ENCODE data around the gene CNGA3. TPM values are rescaled to one million over a fixed set of nuclear protein-coding genes. Genes with fewer than 3 reads are reported as not detected.

The CNGA3 gene
- total RNA-seq, 4 donors from 2014 or later: 0.09 TPM; not detected in 3

DNA sequence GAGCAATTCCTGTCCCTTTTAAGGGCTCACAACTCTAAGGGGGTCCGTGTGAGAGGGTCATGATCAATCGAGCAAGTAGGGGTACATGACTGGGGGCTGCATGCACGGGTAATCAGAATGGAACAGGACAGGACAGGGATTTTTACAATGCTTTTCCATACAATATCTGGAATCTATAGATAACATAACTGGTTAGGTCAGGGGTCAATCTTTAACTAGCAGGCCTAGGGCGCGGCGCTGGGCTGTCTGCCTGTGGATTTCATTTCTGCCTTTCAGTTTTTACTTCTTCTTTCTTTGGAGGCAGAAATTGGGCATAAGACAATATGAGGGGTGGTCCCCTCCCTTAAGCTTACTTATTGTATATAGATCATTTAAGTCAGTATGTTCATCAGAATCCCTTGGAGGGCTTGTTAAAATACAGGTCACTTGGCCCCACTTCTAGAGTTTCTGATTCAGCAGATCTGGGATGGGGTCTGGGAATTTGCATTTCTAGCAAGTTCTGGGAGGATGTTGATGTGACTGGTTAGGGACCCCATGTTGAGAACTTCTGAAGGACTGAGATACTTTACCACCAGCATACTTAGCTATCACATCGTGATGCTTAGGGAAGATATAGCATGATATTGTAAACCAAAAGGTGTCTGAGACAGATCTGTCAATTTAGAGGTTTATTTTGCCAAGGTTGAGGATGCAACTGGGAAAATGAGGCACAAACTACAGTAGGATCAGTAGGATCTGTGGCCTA, 95.6 kb downstream of the CNGA3 start:
- TF ChIP-seq, protein P1, sequence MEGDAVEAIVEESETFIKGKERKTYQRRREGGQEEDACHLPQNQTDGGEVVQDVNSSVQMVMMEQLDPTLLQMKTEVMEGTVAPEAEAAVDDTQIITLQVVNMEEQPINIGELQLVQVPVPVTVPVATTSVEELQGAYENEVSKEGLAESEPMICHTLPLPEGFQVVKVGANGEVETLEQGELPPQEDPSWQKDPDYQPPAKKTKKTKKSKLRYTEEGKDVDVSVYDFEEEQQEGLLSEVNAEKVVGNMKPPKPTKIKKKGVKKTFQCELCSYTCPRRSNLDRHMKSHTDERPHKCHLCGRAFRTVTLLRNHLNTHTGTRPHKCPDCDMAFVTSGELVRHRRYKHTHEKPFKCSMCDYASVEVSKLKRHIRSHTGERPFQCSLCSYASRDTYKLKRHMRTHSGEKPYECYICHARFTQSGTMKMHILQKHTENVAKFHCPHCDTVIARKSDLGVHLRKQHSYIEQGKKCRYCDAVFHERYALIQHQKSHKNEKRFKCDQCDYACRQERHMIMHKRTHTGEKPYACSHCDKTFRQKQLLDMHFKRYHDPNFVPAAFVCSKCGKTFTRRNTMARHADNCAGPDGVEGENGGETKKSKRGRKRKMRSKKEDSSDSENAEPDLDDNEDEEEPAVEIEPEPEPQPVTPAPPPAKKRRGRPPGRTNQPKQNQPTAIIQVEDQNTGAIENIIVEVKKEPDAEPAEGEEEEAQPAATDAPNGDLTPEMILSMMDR (IDR thresholded peaks at IDR 0.05 in 4 of 5, conservative IDR thresholded peaks at IDR 0.05 in 1 of 5): no peak
- TF ChIP-seq POLR2A (IDR thresholded peaks at IDR 0.05): no peak
- no peaks in the 10 kb centered on the region for H3K9me3 ChIP-seq
- no peak overlapping the region for H3K4me3 ChIP-seq
- no peaks in the 10 kb centered on the region for H3K27me3 ChIP-seq
- H3K4me1 ChIP-seq: peaks cover 8 to 10% of the 10 kb centered on the region in 2 donors
- intact Hi-C loops (cut with DNase I; ENCODE audit: low total_unique reads) (no loop called here), in situ Hi-C loops (cut with MboI; ENCODE audit: low sequenced_read_pairs in 4 of 4) (no loop called here)
- no peaks in the 10 kb centered on the region for H3K36me3 ChIP-seq
- ATAC-seq: no peak
- no peak overlapping the region for H3K27ac ChIP-seq
- no peak for DNase-seq

DNA sequence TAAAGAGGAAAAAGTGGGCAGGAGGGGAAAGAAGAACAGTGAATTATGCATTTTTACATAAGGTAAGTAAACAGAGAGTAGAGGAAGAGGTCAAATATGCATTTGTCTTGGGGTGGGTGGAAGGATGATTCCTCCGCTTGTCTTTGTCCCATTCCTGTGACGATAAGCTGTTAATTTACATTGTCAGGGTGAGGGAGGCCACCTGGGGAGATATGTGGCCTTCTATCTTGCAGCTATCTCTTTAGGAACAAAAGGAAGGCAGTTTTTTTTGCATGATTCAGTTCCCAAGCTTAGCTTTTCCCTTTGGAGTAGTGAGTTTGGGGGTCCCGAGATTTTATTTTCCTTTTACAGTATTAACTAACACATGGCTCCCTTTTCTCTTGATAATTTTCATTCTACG, 96.2 kb downstream of the CNGA3 start:
- DNase-seq (no peak), ATAC-seq (no peak)
- H3K27me3 ChIP-seq: no peaks in the 10 kb centered on the region
- H3K36me3 ChIP-seq: no peaks in the 10 kb centered on the region
- H3K4me1 ChIP-seq: peaks cover 13% of the 10 kb centered on the region in 2 donors
- no peak overlapping the region for H3K4me3 ChIP-seq
- in situ Hi-C loops (cut with MboI; ENCODE audit: low sequenced_read_pairs in 4 of 4): no loop called here
- no peak overlapping the region for H3K27ac ChIP-seq
- TF ChIP-seq, protein P1 (IDR thresholded peaks at IDR 0.05 in 4 of 5, conservative IDR thresholded peaks at IDR 0.05 in 1 of 5): no peak
- TF ChIP-seq POLR2A (IDR thresholded peaks at IDR 0.05): no peak
- intact Hi-C loops (cut with DNase I; ENCODE audit: low total_unique reads): no loop called here
- H3K9me3 ChIP-seq: no peaks in the 10 kb centered on the region

DNA sequence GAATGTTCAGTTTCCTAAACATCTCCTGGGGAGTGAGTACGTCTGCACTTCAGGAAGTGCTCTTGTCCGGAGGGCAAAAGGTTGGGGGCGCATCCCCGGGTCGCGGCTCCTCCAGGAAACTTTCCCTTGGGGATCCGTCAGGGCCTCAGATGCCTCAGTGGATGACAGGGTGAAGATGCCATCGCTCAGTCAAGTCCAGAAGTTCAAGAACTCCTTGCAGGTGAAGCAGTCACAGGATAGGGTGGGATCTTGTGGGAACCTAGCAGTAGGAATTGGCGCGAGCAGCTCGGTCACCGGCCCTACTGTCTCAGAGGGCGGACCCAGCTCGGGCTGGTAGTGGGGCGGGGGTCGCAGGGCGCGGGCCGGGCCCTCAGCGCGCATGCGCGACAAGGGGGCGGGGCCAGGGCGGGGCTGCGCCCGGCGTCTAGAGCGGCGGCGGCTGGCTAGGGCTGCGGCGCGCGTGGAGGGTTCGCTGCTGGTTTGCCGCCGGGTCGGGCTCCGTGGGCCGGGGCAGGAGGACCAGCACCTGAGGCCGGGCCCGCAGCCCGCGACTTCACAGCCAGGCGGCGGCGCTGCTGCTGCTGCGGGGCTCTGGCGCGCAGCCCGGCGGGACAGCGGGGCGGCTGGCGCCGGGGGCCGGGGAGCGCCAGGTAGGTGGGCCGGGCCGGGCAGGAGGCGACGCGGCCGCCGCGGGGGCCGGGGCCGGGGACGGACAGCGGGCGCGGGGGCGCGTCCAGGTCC, 98.3 kb downstream of the CNGA3 start, which contains the start of gene INPP4A:
TSS of gene INPP4A (plus strand) at position 423 of the 741 bp plus-strand sequence. CDS start 75,191 bp downstream, outside the sequence.
- TF ChIP-seq, protein P1 (IDR thresholded peaks at IDR 0.05 in 4 of 5, conservative IDR thresholded peaks at IDR 0.05 in 1 of 5): peak in 2 of 5 experiments; percentile 23 to 42
- TF ChIP-seq POLR2A (IDR thresholded peaks at IDR 0.05): peak; percentile 43 to 65
- no peaks in the 10 kb centered on the region for H3K27me3 ChIP-seq
- DNase-seq: peak; percentile 36 to 56
- no peaks in the 10 kb centered on the region for H3K9me3 ChIP-seq
- H3K4me1 ChIP-seq: peaks cover 13% of the 10 kb centered on the region in 2 donors
- H3K36me3 ChIP-seq: no peaks in the 10 kb centered on the region
- intact Hi-C loops (cut with DNase I; ENCODE audit: low total_unique reads) (no loop called here), in situ Hi-C loops (cut with MboI; ENCODE audit: low sequenced_read_pairs in 4 of 4) (no loop called here)
- peak within 1 kb of the TSS; percentile 55 to 73 (median 68) for H3K27ac ChIP-seq
- peak within 1 kb of the TSS; percentile 67 to 93 (median 76) for H3K4me3 ChIP-seq
- ATAC-seq: peak; percentile 89 to 90

DNA sequence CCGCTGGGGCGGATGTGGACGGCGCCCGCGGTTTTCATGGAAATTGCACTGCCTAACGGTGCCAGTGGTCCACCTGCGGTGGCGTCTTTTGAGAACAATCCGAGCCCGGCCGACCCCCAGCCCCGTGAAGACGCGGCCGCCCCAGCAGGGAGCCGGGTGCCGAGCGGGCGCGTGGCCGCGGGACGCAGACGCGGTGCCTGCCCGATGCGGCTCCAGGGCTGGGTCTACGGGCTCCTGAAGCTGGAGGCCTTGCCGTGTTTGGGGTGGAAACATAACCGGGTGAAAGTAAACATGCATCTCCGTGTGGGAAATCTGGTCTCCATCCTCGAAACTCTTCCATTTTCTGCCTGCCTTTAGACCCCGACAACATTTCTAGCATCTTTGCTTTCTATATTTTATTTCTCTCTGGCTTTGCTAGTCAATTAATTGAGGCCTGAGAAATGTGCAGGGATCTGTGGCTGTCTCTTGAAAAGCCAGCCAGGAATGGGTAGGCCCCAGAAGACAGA, 99.0 kb downstream of the CNGA3 start:
- Histone ChIP-seq H3K27ac (peak overlapping the region; percentile 48 to 73 (median 68)), H3K9me3 (no peaks in the 10 kb centered on the region), H3K4me1 (peaks cover 13 to 14% of the 10 kb centered on the region in 2 donors), H3K27me3 (no peaks in the 10 kb centered on the region), H3K4me3 (peak overlapping the region; percentile 67 to 93 (median 76)), H3K36me3 (no peaks in the 10 kb centered on the region)
- DNase-seq (no peak), ATAC-seq (peak; percentile 42 to 53)
- TF ChIP-seq, protein P1 (IDR thresholded peaks at IDR 0.05 in 4 of 5, conservative IDR thresholded peaks at IDR 0.05 in 1 of 5): no peak
- TF ChIP-seq POLR2A (IDR thresholded peaks at IDR 0.05): no peak
- in situ Hi-C loops (cut with MboI; ENCODE audit: low sequenced_read_pairs in 4 of 4): no loop called here
- intact Hi-C loops (cut with DNase I; ENCODE audit: low total_unique reads): no loop called here

All from gastrocnemius medialis (tissue), 4 donors.